CD4-positive, alpha-beta T cell treated with Interleukin-15 for 4 hours (primary cell): ENCODE measurements around the gene TFCP2L1.

Experiments used
- DNase-seq: peaks from one replicate; pipeline ENCODE4 v3.0.0-alpha.2; 2020; ENCODE audit warnings: low spot score

TFCP2L1 gene

GRCh38 chr2:121266543-121267106 is 18.4 kb downstream of the TFCP2L1 start:
- DNase-seq, result no peak

- DNase-seq, result no peak
Measured at GRCh38 chr2:121263996-121264715, 20.8 kb downstream of the TFCP2L1 start.

- DNase-seq, result no peak
Measured at GRCh38 chr2:121260370-121261154, 24.4 kb downstream of the TFCP2L1 start.

DNA sequence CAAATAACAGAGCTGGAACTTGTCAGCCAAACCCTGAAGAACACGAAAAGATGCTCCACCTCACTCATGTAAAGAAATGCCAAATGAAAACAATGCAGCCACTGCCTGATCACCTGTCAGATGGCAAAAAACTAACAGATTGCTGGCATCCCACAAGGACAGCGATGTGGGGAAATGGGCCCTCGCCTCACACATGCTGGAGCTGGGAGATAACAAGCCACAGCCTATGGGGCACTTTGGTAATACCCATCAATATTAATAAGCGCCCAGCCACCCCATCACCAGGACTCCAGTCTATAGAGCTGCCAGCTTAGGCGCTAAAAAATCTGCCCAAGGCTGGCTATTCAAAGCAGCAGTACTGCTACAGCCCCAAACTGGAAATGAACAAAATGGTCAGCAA is 27.0 kb downstream of the TFCP2L1 start:
- no peak for DNase-seq

DNA sequence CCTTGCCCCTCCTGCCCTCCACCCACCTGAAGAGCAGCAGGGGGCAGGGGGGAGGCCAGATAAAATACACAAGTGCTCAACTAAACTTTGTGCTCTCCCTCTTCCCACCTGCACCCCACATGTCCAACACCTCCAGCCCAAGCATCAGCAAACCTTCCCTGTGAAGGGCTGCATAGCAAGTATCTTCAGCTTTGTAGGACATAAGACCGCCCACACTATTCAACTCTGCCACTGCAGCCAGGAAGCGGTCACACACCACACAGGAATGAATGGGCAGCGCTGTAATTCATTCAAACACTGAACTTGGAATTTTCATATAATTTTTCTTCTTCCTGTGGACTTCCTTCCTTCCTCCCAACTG is 27.5 kb downstream of the TFCP2L1 start:
- no peak for DNase-seq

DNA sequence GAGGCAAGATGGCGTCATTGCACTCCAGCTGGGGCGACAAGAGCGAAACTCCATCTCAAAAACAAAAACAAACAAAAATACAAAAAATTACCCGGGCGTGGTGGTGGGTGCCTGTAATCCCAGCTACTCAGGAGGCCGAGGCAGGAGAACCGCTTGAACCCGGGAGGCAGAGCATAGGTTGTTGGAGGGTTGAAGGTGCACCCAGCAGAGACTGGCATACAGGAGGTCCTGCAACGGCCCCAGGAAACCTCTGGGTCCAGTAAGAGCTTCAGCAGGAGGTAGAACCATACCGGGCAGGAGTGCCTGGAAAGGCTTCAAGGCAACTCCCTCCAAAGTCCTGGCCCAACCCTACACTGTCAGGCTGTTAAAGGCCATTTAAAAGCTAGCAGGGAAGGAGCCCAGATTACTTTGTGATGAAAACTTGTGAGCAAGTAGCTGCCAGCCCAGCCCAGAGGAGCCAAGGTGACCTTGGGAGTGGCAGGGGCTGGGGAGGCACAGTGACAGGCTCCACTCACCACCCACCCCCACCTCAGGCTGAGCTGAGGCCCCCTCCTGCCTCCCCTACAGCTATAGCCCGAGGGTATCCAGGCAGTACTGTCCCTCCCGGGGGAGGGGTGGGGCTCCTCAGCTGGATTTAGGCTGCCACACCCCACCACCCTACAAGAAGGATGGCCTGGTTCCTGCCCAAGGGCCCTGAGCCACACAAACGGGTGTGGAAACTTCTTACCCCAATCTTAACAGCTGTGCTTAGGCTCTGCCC is 28.1 kb downstream of the TFCP2L1 start:
- DNase-seq, result no peak

GRCh38 chr2:121255358-121255757 is 29.6 kb downstream of the TFCP2L1 start:
- no peak for DNase-seq

- DNase-seq, result no peak
Measured at GRCh38 chr2:121254748-121255147, 30.3 kb downstream of the TFCP2L1 start.

DNA sequence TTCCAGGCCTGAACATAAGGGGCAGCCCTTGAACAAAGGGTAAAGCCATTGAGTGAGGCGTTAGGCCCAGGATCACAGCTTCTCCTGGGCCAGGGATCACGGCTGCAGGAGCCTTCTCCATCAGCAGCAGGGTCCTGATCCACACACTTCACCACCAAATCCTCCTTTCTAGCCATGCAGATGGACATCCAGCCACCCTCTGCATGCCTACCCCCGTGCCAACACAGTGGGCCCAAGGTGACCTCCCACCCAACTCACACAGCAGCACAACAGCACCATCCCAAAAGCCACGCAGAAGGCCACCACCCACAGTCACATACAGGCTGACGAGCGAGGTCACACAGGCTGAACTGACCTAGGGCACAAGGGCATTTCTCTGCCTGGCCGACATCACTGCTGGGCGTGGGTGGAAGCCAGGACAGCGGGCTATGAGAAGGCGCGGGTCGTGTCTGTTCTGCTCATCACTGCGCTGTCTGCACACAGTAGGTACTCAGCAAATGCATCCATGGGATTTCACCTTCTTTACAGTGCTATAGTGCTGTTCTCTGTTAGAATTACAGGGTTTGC is 31.2 kb downstream of the TFCP2L1 start:
- DNase-seq, result no peak

DNA sequence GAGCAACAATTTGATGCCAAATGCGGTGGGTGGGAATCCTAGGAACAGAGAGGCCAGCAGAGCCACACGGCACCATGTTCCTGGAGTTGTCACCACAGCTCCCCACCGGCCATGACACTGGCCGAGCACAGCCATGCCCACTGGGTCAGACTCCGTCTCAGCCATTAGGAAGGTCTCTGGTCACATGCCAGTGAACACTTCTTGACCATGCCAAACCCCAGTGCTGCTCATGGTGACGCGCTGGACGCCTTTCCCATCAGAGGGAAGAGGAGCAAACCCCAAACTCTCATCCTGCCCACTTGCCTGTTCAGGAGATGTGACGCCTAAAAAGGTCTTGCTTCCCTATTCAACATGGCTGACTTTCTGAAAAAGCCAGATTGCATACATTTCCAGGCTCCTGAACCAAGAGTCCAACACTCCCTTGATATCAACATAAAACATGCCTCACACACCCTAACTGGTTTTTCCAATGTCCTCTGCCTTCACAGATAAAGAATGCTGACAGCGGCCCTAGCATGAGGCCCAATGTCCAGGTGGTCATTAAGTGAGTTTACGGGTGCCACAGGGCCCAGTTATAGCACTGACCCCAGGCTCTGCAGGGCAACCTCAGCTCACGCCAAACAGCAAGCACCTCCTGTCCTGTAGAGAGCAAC is 31.9 kb downstream of the TFCP2L1 start:
- no peak for DNase-seq

DNA sequence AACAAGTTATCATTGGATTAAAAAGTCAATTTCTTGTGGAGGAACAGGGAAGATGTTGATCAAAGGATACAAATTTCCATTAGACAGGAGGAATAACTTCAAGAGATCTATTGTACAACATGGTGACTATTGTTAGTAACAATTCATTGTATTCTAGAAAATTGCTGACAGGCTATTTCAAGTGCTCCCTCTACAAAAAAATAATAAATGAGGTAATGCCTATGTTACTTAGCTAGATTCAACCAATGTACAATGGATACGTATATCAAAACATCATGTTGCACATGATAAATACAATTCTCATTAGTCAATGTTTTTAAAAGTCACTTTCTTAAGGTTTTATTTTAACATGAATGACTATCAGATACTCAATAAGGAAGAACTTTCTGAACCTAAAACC is 33.5 kb downstream of the TFCP2L1 start:
- no peak for DNase-seq

DNA sequence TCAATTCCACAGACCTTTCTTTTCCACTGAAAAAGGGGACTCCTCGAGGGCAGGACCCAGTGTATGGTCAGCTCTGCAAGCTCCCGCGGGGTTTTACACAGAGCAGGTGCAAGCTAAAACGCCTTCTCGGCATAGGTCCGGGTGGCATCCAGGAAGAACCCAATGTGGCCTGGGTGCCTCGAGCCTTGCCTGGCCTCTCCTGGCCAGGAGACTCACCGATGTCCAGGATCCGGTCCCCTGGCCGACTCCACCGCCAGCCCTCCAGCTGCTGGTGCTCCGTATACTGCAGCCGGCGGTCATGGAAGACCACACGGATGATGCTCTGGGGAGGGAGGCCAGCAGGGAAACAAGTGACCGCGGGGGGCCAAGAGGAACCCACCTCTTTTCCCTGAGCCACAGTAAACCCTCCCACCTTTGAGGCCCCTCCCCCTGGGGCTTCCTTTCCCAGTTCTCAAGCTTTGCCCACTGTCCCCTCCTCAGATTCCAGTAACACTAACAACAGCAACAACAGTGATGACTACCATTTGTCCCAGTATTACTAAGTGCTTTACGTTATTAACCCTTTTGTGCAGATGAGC is 36.1 kb downstream of the TFCP2L1 start:
- no peak for DNase-seq

GRCh38 chr2:121247971-121248370 is 37.0 kb downstream of the TFCP2L1 start:
- DNase-seq, result no peak

GRCh38 chr2:121247534-121247933 is 37.5 kb downstream of the TFCP2L1 start:
- no peak for DNase-seq

GRCh38 chr2:121246704-121247255 is 38.2 kb downstream of the TFCP2L1 start:
- DNase-seq, result no peak

DNA sequence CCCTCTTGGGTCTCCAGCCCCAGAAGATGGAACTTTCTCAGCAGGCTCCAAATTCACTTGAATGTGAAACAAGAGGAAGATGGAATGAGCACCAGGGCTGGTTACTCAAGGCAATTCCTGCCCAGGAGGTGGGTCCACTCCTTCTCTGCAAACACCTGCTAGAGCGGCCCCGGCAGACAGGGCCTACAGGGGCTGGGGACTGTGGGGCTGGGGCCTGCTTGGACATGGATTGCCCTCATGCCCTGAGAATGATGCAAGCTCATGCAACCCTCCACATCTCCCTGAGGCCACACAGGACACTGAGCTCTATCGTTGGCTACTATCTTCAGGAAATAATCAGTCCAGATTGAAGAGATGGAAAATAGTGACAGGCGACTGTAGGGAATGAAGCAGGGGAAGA is 39.1 kb downstream of the TFCP2L1 start:
- no peak for DNase-seq

DNA sequence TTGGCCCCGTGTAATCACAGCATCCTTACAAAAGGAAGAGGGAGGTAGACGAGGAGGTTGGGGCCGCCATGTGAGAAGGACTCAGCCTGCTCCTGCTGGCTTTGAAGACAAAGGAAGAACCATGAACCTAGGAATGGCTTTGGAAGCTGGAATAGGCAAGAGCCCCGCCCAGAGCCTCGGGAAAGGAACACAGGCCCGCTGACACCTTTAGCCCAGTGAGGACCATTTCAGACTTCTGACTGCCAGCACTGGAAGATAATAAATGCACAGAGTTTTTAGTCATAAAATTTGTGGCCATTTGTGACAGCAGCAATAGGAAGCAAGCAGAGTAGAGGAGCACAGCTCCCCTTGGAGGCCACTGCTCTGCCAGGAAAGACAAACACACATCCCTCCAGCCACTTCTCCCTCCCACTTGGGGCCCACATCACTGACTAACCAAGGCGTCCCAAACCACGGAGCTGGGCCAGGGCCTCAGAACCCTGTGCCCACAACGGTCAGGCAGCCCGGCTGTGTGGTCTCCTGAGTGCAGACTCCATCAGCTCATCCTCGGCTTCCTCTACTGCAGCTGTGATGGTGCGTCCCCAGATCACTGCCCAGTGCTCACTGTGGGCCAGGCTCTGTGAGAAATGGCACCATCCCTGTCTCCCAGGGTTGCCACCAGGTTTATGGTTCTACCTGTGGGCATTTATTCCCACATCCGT is 39.7 kb downstream of the TFCP2L1 start:
- DNase-seq, result no peak

DNA sequence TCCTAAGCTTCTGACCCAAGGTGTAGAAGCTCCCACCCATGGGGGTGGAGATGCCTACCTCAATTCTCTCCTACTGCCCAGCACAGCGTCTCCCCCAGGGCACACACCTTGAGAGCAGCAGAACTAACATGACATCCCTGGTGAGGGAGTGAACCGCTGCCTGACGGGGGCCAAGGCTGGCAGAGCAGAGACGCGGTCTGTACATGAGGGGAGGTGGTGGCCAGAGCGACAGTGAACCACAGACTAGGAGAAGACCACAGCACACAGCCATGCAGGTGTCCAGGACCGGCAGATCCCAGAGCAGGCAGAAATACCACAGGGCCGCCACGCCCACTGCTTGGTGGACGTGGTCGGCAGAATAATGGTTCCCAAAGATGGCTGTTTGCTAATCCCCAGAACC is 40.4 kb downstream of the TFCP2L1 start:
- no peak for DNase-seq

DNA sequence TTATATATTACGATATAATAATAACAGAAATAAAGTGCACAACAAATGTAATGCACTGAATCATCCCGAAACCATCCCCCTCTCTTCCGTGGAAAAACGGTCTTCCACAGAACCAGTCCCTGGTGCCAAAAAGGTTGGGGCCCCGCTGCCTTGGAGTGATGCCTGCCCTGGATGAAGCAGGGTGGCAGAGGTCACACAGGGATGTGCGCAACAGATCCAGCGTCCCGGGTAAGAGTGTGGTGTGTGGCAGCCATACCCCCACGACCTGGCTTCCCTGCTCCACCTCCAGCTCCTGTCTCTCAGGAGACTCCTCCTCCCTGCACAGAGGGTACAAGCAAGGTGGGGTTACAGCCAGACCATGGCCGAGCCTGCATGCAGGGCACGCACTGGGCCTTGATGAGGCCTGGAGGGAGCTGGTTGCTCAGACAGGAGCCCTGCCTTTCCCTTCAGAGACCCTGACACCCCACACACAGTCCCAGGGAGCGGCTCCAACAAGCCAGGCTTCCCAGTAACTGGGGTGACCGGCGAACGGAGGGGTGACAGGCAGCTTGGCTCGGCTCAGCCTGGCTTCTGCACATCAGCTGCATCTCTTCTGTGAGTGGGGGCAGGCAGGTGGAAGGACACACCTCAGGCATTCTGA is 41.1 kb downstream of the TFCP2L1 start:
- DNase-seq, result no peak

GRCh38 chr2:121242976-121243375 is 42.0 kb downstream of the TFCP2L1 start:
- no peak for DNase-seq
